ENCODE measurements around the gene PTGER2. TPM values are rescaled to one million over a fixed set of nuclear protein-coding genes. Genes with fewer than 3 reads are reported as not detected.

Gene PTGER2
- total and polyA plus RNA-seq, 10 of the 15 experiments (the other 5 are each of a cell fraction or from before 2014, with no cell fraction given): 0.03 to 1.6 (median 0.33) TPM

DNA sequence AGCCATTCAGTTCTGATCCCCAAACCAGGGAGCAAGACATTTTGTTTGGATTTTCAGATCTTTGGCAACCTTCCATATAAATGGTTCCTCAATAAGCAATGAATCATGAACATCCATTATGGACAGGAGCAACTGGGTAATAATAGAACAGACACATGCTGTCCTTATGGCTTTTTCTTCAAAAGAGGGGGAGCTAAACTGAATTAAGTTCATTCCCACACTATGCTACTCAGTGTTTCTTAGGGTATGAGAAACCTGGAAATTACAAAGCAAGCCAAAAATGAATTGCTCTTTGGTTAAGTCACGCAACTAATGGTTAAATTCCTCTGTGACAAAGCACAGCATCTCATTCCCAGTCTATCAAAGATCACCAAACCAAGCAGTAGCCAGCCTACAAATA lies 51.0 kb downstream of the PTGER2 start:
- ATAC-seq: no peak
- SMC1A ChIA-PET (ENCODE audit: uncharacterized antibody, unreplicated experiment): no interaction called here
- H3K4me3 ChIP-seq: no peak overlapping the region
- no peak for FAIRE-seq
- RAD21 ChIA-PET (ENCODE audit: unreplicated experiment): no interaction called here
- no peaks in the 10 kb centered on the region for H3K4me1 ChIP-seq (ENCODE audit: control insufficient read depth, insufficient read depth, low read length)
- H3K4me2 ChIP-seq (ENCODE audit: control insufficient read depth, insufficient read depth): no peak overlapping the region
- POLR2A ChIA-PET: no interaction called here
- WGBS (ENCODE audit: insufficient coverage, insufficient replicate concordance, low lambda C conversion rate, missing lambda C conversion rate): 0% methylated on average over 1 of the region's 1 CpG
- H3K79me2 ChIP-seq (ENCODE audit: control insufficient read depth, insufficient read depth, low read length): no peaks in the 10 kb centered on the region
- no peak overlapping the region for H2AFZ ChIP-seq (ENCODE audit: control insufficient read depth, low read depth, low read length)
- H3K27me3 ChIP-seq (replicated peaks in 1 of 2; ENCODE audit: control insufficient read depth in 2 of 2, insufficient read depth in 2 of 2, low read length in 1 of 2): no peaks in the 10 kb centered on the region; a peak in 1 of 4 replicates
- H3K36me3 ChIP-seq (ENCODE audit: control insufficient read depth in 2 of 2, insufficient read depth in 2 of 2, low read length in 1 of 2): no peaks in the 10 kb centered on the region
- no peak overlapping the region for H3K9ac ChIP-seq (ENCODE audit: control insufficient read depth, insufficient read depth, low read length)
- CTCF ChIA-PET: no interaction called here
- TF ChIP-seq KLF5 (IDR thresholded peaks at IDR 0.05; ENCODE audit: partially characterized antibody): no peak
- TF ChIP-seq SMARCA5 (IDR thresholded peaks at IDR 0.05): no peak
- TF ChIP-seq MTA3 (IDR thresholded peaks at IDR 0.05; ENCODE audit: borderline replicate concordance, low read length): no peak
- no peak for TF ChIP-seq NFYA (IDR thresholded peaks at IDR 0.05; ENCODE audit: borderline replicate concordance, low read depth, low read length)
- no peak for TF ChIP-seq RBBP5 (conservative IDR thresholded peaks at IDR 0.05)
- TF ChIP-seq ATF3 (IDR thresholded peaks at IDR 0.05; ENCODE audit: borderline replicate concordance, extremely low read depth, low read depth, low read length): no peak
- TF ChIP-seq ZBED1 (IDR thresholded peaks at IDR 0.05; ENCODE audit: borderline replicate concordance): no peak
- TF ChIP-seq RFX5 (IDR thresholded peaks at IDR 0.05; ENCODE audit: low read depth, low read length): no peak
- in situ Hi-C loops (cut with MboI): no loop called here
- no peaks in the 10 kb centered on the region; the same call in 1 of the 2 replicates for H4K20me1 ChIP-seq (ENCODE audit: control insufficient read depth, insufficient read depth)
- H3K27ac ChIP-seq (ENCODE audit: control insufficient read depth, insufficient read depth): no peak overlapping the region
- BruUV-seq (replicated peaks): no TSS peak
- intact Hi-C loops (cut with micrococcal nuclease; ENCODE audit: unreplicated experiment): no loop called here
- DNase-seq (ENCODE audit: low read depth, low spot score): no peak
- H3K9me3 ChIP-seq (replicated peaks; ENCODE audit: control insufficient read depth, insufficient read depth, low read length): no peaks in the 10 kb centered on the region

DNA sequence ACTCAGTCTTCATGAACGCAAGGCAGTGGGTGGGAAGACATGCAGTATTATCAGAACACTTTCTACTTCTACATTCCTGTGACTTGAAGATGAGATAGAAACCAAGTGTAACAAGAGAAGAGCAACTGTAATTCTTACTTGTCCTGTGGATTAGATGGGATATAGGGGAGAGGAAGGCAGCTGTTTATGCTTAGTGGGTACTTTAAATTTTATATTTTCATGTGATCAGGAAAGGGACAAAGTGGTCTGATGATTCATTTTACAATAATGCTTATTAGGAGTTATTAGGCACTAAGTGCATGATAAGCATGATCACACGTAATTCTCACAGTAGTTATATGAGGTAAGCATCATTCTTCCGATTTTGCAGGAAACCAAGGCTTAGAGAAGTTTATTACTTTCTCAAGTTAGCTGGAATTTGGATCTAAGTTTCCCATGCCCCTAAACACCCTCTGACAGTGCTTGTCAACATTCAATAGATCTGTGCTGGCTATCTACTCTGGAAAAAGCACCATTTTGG lies 52.7 kb downstream of the PTGER2 start:
- no peak overlapping the region for H3K9ac ChIP-seq (ENCODE audit: control insufficient read depth, insufficient read depth, low read length)
- SMC1A ChIA-PET (ENCODE audit: uncharacterized antibody, unreplicated experiment): no interaction called here
- intact Hi-C loops (cut with micrococcal nuclease; ENCODE audit: unreplicated experiment): no loop called here
- CTCF ChIA-PET: no interaction called here
- no peaks in the 10 kb centered on the region; the same call in 1 of the 2 replicates for H4K20me1 ChIP-seq (ENCODE audit: control insufficient read depth, insufficient read depth)
- no TSS peak for BruUV-seq (replicated peaks)
- no peaks in the 10 kb centered on the region for H3K79me2 ChIP-seq (ENCODE audit: control insufficient read depth, insufficient read depth, low read length)
- H3K4me3 ChIP-seq: no peak overlapping the region
- RAD21 ChIA-PET (ENCODE audit: unreplicated experiment): no interaction called here
- in situ Hi-C loops (cut with MboI): no loop called here
- no peak for TF ChIP-seq IKZF1 (conservative IDR thresholded peaks at IDR 0.05)
- no peak for TF ChIP-seq BHLHE40 (IDR thresholded peaks at IDR 0.05; ENCODE audit: borderline replicate concordance in 1 of 2, low read depth in 2 of 2, low read length in 1 of 2)
- no peak for TF ChIP-seq RB1 (IDR thresholded peaks at IDR 0.05; ENCODE audit: borderline replicate concordance)
- no peak for TF ChIP-seq FOS (IDR thresholded peaks at IDR 0.05; ENCODE audit: borderline replicate concordance, extremely low read depth, insufficient read length)
- no peak for TF ChIP-seq TARDBP (IDR thresholded peaks at IDR 0.05; ENCODE audit: borderline replicate concordance)
- no peak for TF ChIP-seq GABPA (IDR thresholded peaks at IDR 0.05; ENCODE audit: low read depth)
- TF ChIP-seq MTA2 (IDR thresholded peaks at IDR 0.05; ENCODE audit: low read depth): no peak
- TF ChIP-seq ZSCAN29 (IDR thresholded peaks at IDR 0.05): no peak
- no peak for TF ChIP-seq YBX1 (IDR thresholded peaks at IDR 0.05)
- POLR2A ChIA-PET: no interaction called here
- peaks cover 0 to 2% of the 10 kb centered on the region in 2 experiments; a peak in 1 of 4 replicates for H3K27me3 ChIP-seq (replicated peaks in 1 of 2; ENCODE audit: control insufficient read depth in 2 of 2, insufficient read depth in 2 of 2, low read length in 1 of 2)
- no peaks in the 10 kb centered on the region for H3K36me3 ChIP-seq (ENCODE audit: control insufficient read depth in 2 of 2, insufficient read depth in 2 of 2, low read length in 1 of 2)
- no peaks in the 10 kb centered on the region for H3K4me1 ChIP-seq (ENCODE audit: control insufficient read depth, insufficient read depth, low read length)
- no peak for FAIRE-seq
- no peak for ATAC-seq
- no peaks in the 10 kb centered on the region for H3K9me3 ChIP-seq (replicated peaks; ENCODE audit: control insufficient read depth, insufficient read depth, low read length)
- H3K4me2 ChIP-seq (ENCODE audit: control insufficient read depth, insufficient read depth): no peak overlapping the region
- no peak for DNase-seq (ENCODE audit: low read depth, low spot score)
- H3K27ac ChIP-seq (ENCODE audit: control insufficient read depth, insufficient read depth): no peak overlapping the region
- H2AFZ ChIP-seq (ENCODE audit: control insufficient read depth, low read depth, low read length): no peak overlapping the region
- 3% methylated on average over 3 of the region's 3 CpGs for WGBS (ENCODE audit: insufficient coverage, insufficient replicate concordance, low lambda C conversion rate, missing lambda C conversion rate)
